A549 (cell line): ENCODE data around the gene COX11. TPM values are rescaled to one million over a fixed set of nuclear protein-coding genes. Genes with fewer than 3 reads are reported as not detected.

Experiments
- ATAC-seq, 2 experiments: fragments of 200-7000 bp in 1 of 2; fragments of >200 bp in 1 of 2; cut with Nextera tagmentation in 1 of 2; cut with Tn5 transposase in 1 of 2; 3 replicates each; pipeline versions ENCODE4 v1.8.0 to v1.9.1; 2018 to 2020; ENCODE audit warnings: mild to moderate bottlenecking in 1 of 2, moderate library complexity in 1 of 2
- CTCF ChIA-PET: fragments of 300-600 bp; sonication (Branson Sonifier 250); formaldehyde crosslinking; extraction: SDS; loops from one replicate; lab custom pipeline; 2021; ENCODE audit warnings: antibody characterized with exemption, inconsistent platforms; lab: Yijun Ruan, JAX
- POLR2A ChIA-PET: fragments of 350-600 bp; formaldehyde crosslinking; extraction: SDS; loops from one replicate; lab custom pipeline; 2021; ENCODE audit warnings: antibody characterized with exemption, inconsistent platforms; lab: Yijun Ruan, JAX
- DNase-seq, 2 experiments: peaks; one replicate each; pipeline versions ENCODE4 v3.0.0 to v3.0.0-alpha.2; 2011 to 2016; ENCODE audit warnings: low read depth in 1 of 2, low spot score in 1 of 2
- FAIRE-seq: peaks from 2 replicates; lab custom pipeline; 2011; peaks lifted over from hg19 to GRCh38; lab: Jason Lieb, UNC
- H3K27ac ChIP-seq, 2 experiments: fragments of >200 bp; sonication (Bioruptor Twin); formaldehyde crosslinking; 3 replicates each; pipeline ENCODE4 v1.5.1; 2016 to 2017
- H3K4me1 ChIP-seq: fragments of >200 bp; sonication (Bioruptor Twin); formaldehyde crosslinking; 3 replicates; pipeline ENCODE4 v1.6.1; 2016
- H3K4me2 ChIP-seq: fragments of >200 bp; sonication (Bioruptor Twin); formaldehyde crosslinking; 3 replicates; pipeline ENCODE4 v1.6.1; 2016
- H3K4me3 ChIP-seq: fragments of >200 bp; sonication (Bioruptor Twin); formaldehyde crosslinking; 3 replicates; pipeline ENCODE4 v1.5.1; 2016
- H3K9me3 ChIP-seq: fragments of >200 bp; sonication (Bioruptor Twin); formaldehyde crosslinking; 3 replicates; pipeline ENCODE4 v1.6.1; 2016
- CHD2 ChIP-seq: fragments of 150-350 bp; IDR thresholded peaks from 2 replicates; pipeline ENCODE4 v1.6.1; 2014; ENCODE audit warnings: low read length; ENCODE audit not compliant: partially characterized antibody
- ESRRA ChIP-seq: fragments of 150-350 bp; IDR thresholded peaks from 2 replicates; pipeline ENCODE4 v1.6.1; 2014; ENCODE audit warnings: mild to moderate bottlenecking, low read length, borderline replicate concordance
- GATA3 ChIP-seq: IDR thresholded peaks from 2 replicates; pipeline ENCODE4 v1.6.1; 2012; ENCODE audit warnings: borderline replicate concordance
- JUN ChIP-seq, 2 experiments: fragments of >200 bp; sonication (Bioruptor Twin); formaldehyde crosslinking; IDR thresholded peaks; 2 replicates in 1 of 2; 3 replicates in 1 of 2; pipeline ENCODE4 v1.6.1; 2016 to 2017
- KDM5A ChIP-seq: fragments of 200-600 bp; sonication (generic); IDR thresholded peaks from 2 replicates; pipeline ENCODE4 v1.6.1; 2016; ENCODE audit warnings: antibody characterized with exemption, mild to moderate bottlenecking
- MYC ChIP-seq: IDR thresholded peaks from 2 replicates; pipeline ENCODE4 v1.6.1; 2012; ENCODE audit warnings: mild to moderate bottlenecking, inconsistent platforms, low read length, improper control_type of control experiment, borderline replicate concordance
- PHF8 ChIP-seq: fragments of 200-600 bp; sonication (generic); IDR thresholded peaks from 2 replicates; pipeline ENCODE4 v1.6.1; 2016; ENCODE audit warnings: low read depth, mild to moderate bottlenecking, antibody characterized with exemption, moderate library complexity, borderline replicate concordance
- POLR2A ChIP-seq: IDR thresholded peaks from 2 replicates; pipeline ENCODE4 v1.6.1; 2012; ENCODE audit warnings: mild to moderate bottlenecking, low read length
- RAD21 ChIP-seq, 2 experiments: fragments of >200 bp in 1 of 2; sonication (Bioruptor Twin) in 1 of 2; formaldehyde crosslinking in 1 of 2; IDR thresholded peaks in 1 of 2; conservative IDR thresholded peaks in 1 of 2; 2 replicates in 1 of 2; 3 replicates in 1 of 2; pipeline ENCODE4 v1.6.1; 2012 to 2018; ENCODE audit warnings: inconsistent platforms in 1 of 2
- RNF2 ChIP-seq: fragments of 200-600 bp; sonication (generic); IDR thresholded peaks from 2 replicates; pipeline ENCODE4 v1.6.1; 2016; ENCODE audit warnings: low read depth, mild to moderate bottlenecking, antibody characterized with exemption, moderate library complexity, borderline replicate concordance
- SMC3 ChIP-seq: fragments of >200 bp; sonication (Bioruptor Twin); formaldehyde crosslinking; IDR thresholded peaks from 3 replicates; pipeline ENCODE4 v1.6.1; 2018; ENCODE audit warnings: inconsistent platforms
- TFCP2L1 ChIP-seq: fragments of 250-450 bp; sonication (Bioruptor Pico); IDR thresholded peaks from 2 replicates; pipeline ENCODE4 v1.5.0; 2021; ENCODE audit warnings: mild to moderate bottlenecking
- TP53 ChIP-seq: fragments of 250-450 bp; sonication (Bioruptor Pico); IDR thresholded peaks from 2 replicates; pipeline ENCODE4 v1.5.0; 2021; ENCODE audit warnings: mild to moderate bottlenecking, moderate library complexity
- WGBS: methylation state at CpG from one replicate; pipeline ENCODE4 v1.1.6; 2017; ENCODE audit errors: missing lambda C conversion rate; 5-methylcytosine and 5-hydroxymethylcytosine counted together
- polyA minus RNA-seq: library from RNA; depleted of rRNA, polyadenylated mRNA; stranded (reverse); fragments of >200 nt; gene quantifications from 2 replicates; pipeline ENCODE4 v1.2.3, GENCODE V29; 2011; rRNA and poly(A)+ RNA removed
- polyA plus RNA-seq, 4 experiments: library from polyadenylated mRNA; depleted of rRNA in 3 of 4; stranded (reverse); fragments of >200 nt; fragmentation: RNase III in 1 of 4; extraction: RNeasy Plus Mini Kit Qiagen cat#74134 plus additional on column Dnase treatment in 1 of 4; gene quantifications; 2 replicates in 3 of 4; 3 replicates in 1 of 4; pipeline ENCODE4 v1.2.3, GENCODE V29; 2011 to 2017
- TF ChIP-seq, protein P1 (sequence below): IDR thresholded peaks from 2 replicates; pipeline ENCODE4 v1.6.1; 2012
- TF ChIP-seq, protein P2 (sequence below): fragments of 200-600 bp; sonication (generic); IDR thresholded peaks from 2 replicates; pipeline ENCODE4 v1.6.1; 2016; ENCODE audit warnings: antibody characterized with exemption, mild to moderate bottlenecking, moderate library complexity
- TF ChIP-seq, protein P3 (sequence below): IDR thresholded peaks from 2 replicates; pipeline ENCODE4 v1.6.1; 2012; ENCODE audit warnings: low read depth, borderline replicate concordance
- TF ChIP-seq, protein P4 (sequence below): fragments of >200 bp; sonication (Bioruptor Twin); formaldehyde crosslinking; IDR thresholded peaks from 3 replicates; pipeline ENCODE4 v1.6.1; 2016
- TF ChIP-seq, protein P5 (sequence below): fragments of 250-450 bp; sonication (Bioruptor Pico); IDR thresholded peaks from 2 replicates; pipeline ENCODE4 v1.5.0; 2020; ENCODE audit warnings: low read depth, mild to moderate bottlenecking, moderate library complexity

COX11 gene, protein sequence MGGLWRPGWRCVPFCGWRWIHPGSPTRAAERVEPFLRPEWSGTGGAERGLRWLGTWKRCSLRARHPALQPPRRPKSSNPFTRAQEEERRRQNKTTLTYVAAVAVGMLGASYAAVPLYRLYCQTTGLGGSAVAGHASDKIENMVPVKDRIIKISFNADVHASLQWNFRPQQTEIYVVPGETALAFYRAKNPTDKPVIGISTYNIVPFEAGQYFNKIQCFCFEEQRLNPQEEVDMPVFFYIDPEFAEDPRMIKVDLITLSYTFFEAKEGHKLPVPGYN
- polyA plus RNA-seq (2011; rRNA removed), result 77.4 and 95.4 TPM in 2 replicates
- 128 and 135 TPM in 2 replicates for polyA plus RNA-seq (2012; cell fraction: cytosol; rRNA removed)
- 61.3 and 75.9 TPM in 2 replicates for polyA plus RNA-seq (2012; cell fraction: nucleus; rRNA removed)
- 112 to 121 TPM (median 114 TPM) in 3 replicates for polyA plus RNA-seq (2017; fragmentation: RNase III; extraction: RNeasy Plus Mini Kit Qiagen cat#74134 plus additional on column Dnase treatment)
- 64.5 and 70.8 TPM in 2 replicates for polyA minus RNA-seq

DNA sequence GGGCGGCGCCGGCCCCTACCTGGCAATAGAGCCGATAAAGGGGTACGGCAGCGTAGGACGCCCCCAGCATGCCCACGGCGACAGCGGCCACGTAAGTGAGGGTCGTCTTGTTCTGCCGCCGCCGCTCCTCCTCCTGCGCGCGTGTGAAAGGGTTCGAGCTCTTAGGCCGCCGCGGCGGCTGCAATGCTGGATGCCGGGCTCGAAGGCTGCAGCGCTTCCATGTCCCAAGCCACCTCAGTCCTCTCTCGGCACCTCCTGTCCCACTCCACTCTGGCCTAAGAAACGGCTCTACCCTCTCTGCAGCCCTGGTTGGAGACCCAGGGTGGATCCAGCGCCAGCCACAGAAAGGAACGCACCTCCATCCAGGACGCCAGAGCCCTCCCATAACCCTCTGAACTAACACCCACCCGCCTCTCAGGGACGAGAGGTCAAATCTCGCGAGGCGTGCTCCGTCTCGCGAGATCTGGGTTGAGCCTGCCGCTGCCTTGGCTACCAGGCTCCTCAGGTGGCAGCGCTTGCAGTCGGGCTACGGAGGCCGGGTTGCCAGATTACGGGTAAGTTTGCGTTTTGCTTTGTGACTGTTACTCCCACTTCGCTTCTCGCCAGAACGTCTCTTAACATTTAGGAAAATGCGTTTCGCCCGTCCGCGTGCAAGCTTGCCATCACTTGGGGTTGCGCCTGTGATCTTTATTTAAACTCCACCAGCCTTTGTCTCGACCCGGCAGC lies at the start of gene COX11, which contains the start of gene STXBP4:
COX11 (minus strand) TSS at position 393 of the 726 bp plus-strand sequence; CDS start at position 385, 8 bp downstream.
STXBP4 (plus strand) TSS at position 504 of the 726 bp plus-strand sequence. CDS start 17,455 bp downstream, outside the sequence.
- Histone ChIP-seq H3K4me2 (peak within 1 kb of the TSS; percentile 94), H3K4me3 (peak within 1 kb of the TSS; percentile 76), H3K9me3 (no peaks in the 10 kb centered on the region), H3K27ac (peak within 1 kb of the TSS; percentile 88 to 94), H3K4me1 (peaks cover 32% of the 10 kb centered on the region)
- ChIA-PET CTCF (interaction anchor here (0.9 to 1.4 kb wide), 5 partner anchors 11 to 25 kb away, joined by 3 to 4 read pairs (median 3); no protein-coding TSS in a partner anchor), POLR2A (interaction anchor here (0.6 kb wide), 1 partner anchor 523 kb away, joined by 11 read pairs; no protein-coding TSS in a partner anchor)
- 3% methylated on average over 29 of the region's 57 CpGs for WGBS
- ATAC-seq (peak; percentile 93 to 99), FAIRE-seq (peak; percentile 65), DNase-seq (peak; percentile 91 to 98)
- TF ChIP-seq MYC (no peak; the same call in 1 of the 2 replicates), GATA3 (peak; percentile 91), POLR2A (peak; percentile 93), PHF8 (peak; percentile 78; the same call in 1 of the 2 replicates), TFCP2L1 (CRISPR knock-in tag) (0 out of 2 replicates have a peak, but pooled peaks have one; percentile 55), RNF2 (no peak), SMC3 (peak; percentile 1; the same call in 1 of the 3 replicates), RAD21 (conservative IDR thresholded peaks at IDR 0.05 in 1 of 2, IDR thresholded peaks at IDR 0.05 in 1 of 2) (no peak; a peak in 1 of 5 replicates), CHD2 (peak; percentile 100), TP53 (CRISPR knock-in tag) (no peak), KDM5A (peak; percentile 67), ESRRA (0 out of 2 replicates have a peak, but pooled peaks have one; percentile 9), JUN (IDR thresholded peaks at IDR 0.05) (peak; percentile 71 to 92)
- TF ChIP-seq, protein P1, sequence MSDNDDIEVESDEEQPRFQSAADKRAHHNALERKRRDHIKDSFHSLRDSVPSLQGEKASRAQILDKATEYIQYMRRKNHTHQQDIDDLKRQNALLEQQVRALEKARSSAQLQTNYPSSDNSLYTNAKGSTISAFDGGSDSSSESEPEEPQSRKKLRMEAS, result peak; percentile 84
- TF ChIP-seq, protein P2, sequence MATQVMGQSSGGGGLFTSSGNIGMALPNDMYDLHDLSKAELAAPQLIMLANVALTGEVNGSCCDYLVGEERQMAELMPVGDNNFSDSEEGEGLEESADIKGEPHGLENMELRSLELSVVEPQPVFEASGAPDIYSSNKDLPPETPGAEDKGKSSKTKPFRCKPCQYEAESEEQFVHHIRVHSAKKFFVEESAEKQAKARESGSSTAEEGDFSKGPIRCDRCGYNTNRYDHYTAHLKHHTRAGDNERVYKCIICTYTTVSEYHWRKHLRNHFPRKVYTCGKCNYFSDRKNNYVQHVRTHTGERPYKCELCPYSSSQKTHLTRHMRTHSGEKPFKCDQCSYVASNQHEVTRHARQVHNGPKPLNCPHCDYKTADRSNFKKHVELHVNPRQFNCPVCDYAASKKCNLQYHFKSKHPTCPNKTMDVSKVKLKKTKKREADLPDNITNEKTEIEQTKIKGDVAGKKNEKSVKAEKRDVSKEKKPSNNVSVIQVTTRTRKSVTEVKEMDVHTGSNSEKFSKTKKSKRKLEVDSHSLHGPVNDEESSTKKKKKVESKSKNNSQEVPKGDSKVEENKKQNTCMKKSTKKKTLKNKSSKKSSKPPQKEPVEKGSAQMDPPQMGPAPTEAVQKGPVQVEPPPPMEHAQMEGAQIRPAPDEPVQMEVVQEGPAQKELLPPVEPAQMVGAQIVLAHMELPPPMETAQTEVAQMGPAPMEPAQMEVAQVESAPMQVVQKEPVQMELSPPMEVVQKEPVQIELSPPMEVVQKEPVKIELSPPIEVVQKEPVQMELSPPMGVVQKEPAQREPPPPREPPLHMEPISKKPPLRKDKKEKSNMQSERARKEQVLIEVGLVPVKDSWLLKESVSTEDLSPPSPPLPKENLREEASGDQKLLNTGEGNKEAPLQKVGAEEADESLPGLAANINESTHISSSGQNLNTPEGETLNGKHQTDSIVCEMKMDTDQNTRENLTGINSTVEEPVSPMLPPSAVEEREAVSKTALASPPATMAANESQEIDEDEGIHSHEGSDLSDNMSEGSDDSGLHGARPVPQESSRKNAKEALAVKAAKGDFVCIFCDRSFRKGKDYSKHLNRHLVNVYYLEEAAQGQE, result peak; percentile 100
- TF ChIP-seq, protein P3, sequence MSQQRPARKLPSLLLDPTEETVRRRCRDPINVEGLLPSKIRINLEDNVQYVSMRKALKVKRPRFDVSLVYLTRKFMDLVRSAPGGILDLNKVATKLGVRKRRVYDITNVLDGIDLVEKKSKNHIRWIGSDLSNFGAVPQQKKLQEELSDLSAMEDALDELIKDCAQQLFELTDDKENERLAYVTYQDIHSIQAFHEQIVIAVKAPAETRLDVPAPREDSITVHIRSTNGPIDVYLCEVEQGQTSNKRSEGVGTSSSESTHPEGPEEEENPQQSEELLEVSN, result peak; percentile 61; the same call in 1 of the 2 replicates
- TF ChIP-seq, protein P4, sequence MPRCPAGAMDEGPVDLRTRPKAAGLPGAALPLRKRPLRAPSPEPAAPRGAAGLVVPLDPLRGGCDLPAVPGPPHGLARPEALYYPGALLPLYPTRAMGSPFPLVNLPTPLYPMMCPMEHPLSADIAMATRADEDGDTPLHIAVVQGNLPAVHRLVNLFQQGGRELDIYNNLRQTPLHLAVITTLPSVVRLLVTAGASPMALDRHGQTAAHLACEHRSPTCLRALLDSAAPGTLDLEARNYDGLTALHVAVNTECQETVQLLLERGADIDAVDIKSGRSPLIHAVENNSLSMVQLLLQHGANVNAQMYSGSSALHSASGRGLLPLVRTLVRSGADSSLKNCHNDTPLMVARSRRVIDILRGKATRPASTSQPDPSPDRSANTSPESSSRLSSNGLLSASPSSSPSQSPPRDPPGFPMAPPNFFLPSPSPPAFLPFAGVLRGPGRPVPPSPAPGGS, result peak; percentile 85
- TF ChIP-seq, protein P5, sequence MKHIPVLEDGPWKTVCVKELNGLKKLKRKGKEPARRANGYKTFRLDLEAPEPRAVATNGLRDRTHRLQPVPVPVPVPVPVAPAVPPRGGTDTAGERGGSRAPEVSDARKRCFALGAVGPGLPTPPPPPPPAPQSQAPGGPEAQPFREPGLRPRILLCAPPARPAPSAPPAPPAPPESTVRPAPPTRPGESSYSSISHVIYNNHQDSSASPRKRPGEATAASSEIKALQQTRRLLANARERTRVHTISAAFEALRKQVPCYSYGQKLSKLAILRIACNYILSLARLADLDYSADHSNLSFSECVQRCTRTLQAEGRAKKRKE (CRISPR knock-in tag), result no peak
